Lower leg skin (tissue), 4 donors: ENCODE results near the gene FLYWCH2. TPM values are rescaled to one million over a fixed set of nuclear protein-coding genes. Genes with fewer than 3 reads are reported as not detected.

Experiments used
- DNase-seq, 2 donors: peaks; one replicate each; pipeline ENCODE4 v3.0.0-alpha.2; 2019; ENCODE audit warnings: low spot score in 2 of 2
- H3K4me3 ChIP-seq: fragments of 200-600 bp; sonication (generic); 2 replicates; pipeline ENCODE4 v1.5.1; 2017; ENCODE audit warnings: mild to moderate bottlenecking, low read depth; ENCODE audit not compliant: poor library complexity, severe bottlenecking
- POLR2A ChIP-seq, 2 donors: fragments of 450-650 bp; IDR thresholded peaks; one replicate each; pipeline ENCODE4 v1.6.1; 2016 to 2017; ENCODE audit warnings: antibody characterized with exemption in 2 of 2, mild to moderate bottlenecking in 1 of 2, moderate library complexity in 1 of 2
- WGBS, 2 donors: methylation state at CpG; one replicate each; pipeline ENCODE4 v1.1.5; 2018; 5-methylcytosine and 5-hydroxymethylcytosine counted together
- intact Hi-C: fragments of 100-400 bp; cut with DNase I; formaldehyde crosslinking; loops from one replicate; pipeline ENCODE4 v1.15.0; 2023; ENCODE audit warnings: low total_unique reads
- total RNA-seq, 4 donors: library from RNA; depleted of rRNA; stranded (reverse); fragments of >200 nt; gene quantifications; one replicate each; pipeline ENCODE4 v1.1.0, GENCODE V29; 2016
- TF ChIP-seq, protein P1 (sequence below), 3 donors: fragments of 450-650 bp; IDR thresholded peaks; one replicate each; pipeline ENCODE4 v1.5.1; 2016; ENCODE audit warnings: antibody characterized with exemption in 3 of 3, mild to moderate bottlenecking in 3 of 3, moderate library complexity in 2 of 3

FLYWCH2 gene
- total RNA-seq, 4 donors from 2014 or later, result 36.4 to 44.6 (median 40.3) TPM

DNA sequence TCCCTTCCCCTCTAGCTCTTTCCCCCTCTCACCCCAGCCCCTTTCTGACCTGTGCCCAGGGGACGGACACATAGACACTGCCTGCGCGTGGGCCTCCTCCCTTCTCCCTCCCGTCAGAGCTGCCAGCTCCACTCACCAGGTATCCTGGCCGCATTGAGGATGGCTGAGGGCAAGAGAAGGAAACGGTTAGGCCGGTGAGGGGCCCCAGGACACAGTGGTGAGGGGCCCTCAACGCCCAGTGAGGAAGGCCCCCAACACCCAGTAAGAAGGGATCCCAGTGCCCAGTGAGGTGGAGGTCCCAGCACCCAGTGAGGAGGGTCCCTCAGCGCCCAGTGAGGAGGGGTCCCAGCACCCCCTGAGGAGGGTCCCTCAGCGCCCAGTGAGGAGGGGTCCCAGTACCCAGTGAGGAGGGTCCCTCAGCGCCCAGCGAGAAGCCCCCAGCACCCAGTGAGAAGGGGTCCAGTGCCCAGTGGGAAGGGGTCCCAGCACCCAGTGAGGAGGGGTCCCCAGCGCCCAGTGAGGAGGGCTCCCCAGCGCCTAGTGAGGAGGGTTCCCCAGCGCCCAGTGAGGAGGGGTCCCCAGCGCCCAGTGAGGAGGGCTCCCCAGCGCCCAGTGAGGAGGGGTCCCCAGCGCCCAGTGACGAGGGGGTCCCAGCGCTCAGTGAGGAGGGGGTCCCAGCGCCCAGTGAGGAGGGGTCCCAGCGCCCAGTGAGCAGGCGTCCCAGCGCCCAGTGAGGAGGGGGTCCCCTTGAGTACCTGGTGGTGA lies 26.1 kb upstream of the FLYWCH2 start:
- DNase-seq, result no peak
- TF ChIP-seq, protein P1, sequence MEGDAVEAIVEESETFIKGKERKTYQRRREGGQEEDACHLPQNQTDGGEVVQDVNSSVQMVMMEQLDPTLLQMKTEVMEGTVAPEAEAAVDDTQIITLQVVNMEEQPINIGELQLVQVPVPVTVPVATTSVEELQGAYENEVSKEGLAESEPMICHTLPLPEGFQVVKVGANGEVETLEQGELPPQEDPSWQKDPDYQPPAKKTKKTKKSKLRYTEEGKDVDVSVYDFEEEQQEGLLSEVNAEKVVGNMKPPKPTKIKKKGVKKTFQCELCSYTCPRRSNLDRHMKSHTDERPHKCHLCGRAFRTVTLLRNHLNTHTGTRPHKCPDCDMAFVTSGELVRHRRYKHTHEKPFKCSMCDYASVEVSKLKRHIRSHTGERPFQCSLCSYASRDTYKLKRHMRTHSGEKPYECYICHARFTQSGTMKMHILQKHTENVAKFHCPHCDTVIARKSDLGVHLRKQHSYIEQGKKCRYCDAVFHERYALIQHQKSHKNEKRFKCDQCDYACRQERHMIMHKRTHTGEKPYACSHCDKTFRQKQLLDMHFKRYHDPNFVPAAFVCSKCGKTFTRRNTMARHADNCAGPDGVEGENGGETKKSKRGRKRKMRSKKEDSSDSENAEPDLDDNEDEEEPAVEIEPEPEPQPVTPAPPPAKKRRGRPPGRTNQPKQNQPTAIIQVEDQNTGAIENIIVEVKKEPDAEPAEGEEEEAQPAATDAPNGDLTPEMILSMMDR (IDR thresholded peaks at IDR 0.05), result no peak
- TF ChIP-seq POLR2A (IDR thresholded peaks at IDR 0.05), result no peak
- WGBS, 2 donors, result 81 to 82% methylated on average over 10 to 15 of the region's 24 CpGs
- H3K4me3 ChIP-seq, result no peak overlapping the region
- intact Hi-C loops, result no loop called here

DNA sequence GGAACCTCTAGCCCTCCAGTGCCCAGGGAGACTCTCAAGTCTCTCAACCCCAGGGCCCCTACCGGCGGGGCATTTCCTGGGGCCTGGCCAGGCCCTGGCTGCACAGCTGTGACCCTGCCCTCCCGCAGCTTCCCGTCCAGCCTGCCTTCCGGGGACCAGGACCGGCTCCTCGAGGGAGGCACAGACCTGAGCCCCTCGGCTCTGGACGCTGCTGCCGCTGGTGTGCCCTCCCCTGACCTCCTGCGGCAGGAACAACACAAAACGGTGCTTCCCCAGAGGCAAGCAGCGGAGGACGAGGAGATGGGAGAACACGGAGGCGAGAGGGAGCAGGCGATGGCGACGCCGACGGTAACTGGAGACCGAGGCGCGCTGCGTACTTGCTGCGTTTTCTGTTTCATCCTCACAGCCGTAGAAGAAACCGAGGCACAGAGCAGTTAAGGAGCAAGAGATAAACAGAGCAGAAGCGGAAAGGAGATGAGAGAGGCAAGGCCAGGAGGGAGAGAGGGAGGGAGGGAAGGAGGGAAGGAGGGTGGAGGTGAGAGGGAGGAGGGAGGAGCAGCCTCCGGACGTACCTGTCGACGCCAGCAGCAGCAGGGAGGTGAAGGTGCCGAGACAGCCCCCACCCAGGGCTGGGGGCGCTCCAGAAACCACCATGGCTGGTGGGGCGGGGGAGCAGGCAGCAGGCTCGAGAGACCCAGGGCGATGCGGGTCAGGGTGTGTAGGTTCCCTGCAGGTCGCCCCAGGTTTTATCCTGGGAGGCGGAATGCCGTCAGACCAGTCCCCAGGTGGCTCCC lies 25.4 kb upstream of the FLYWCH2 start, which contains the start of gene PRSS22:
Gene PRSS22 (minus strand): TSS at position 720 of the 794 bp plus-strand sequence. CDS start 66 bp downstream, at position 654.
- TF ChIP-seq, protein P1 (IDR thresholded peaks at IDR 0.05), result no peak
- no peak for TF ChIP-seq POLR2A (IDR thresholded peaks at IDR 0.05)
- H3K4me3 ChIP-seq, result no peak within 1 kb of the TSS
- DNase-seq, result no peak
- 4 to 10% methylated on average over 33 to 38 of the region's 42 CpGs for WGBS, 2 donors
- intact Hi-C loops, result no loop called here

DNA sequence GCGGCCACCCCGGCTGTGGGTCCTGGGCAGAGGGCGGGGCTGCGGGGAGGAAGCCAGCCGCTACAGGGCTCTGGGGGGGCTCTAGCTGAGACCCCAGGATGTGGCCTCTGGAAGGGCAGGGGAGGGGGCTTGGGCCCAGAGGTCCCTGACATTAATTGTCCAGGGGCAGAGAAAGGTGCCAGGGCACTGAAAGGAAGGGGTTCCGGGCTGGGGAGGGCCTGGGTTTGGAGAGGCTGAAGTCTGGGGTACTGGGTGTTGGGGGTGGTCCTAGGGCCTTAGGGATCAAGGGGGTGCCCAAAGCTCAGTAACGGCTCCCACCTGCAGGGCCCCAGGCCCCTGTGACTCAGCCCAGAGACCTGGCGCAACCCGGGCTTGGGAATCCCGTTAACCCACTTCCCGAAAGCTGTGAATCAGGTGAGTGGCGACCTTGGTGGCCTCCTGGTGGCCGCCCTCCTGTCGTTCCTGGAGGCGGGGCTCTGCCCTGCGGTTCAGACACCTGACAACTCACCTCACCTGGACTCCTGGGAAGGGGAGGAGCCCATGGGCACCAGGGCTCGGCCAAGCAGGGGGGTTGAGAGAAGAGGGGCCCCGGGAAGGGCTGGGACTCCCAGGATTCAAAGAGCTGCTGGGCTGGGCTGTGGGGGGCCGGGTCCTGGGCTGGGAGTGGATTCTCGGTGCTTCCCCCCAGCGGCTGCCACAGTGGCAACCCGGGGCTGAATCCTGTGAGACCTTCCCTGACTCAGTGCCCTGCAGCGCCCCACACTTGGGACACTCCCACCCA lies 24.6 kb upstream of the FLYWCH2 start:
- DNase-seq, result no peak
- no peak overlapping the region for H3K4me3 ChIP-seq
- intact Hi-C loops, result no loop called here
- 9 to 10% methylated on average over 21 to 23 of the region's 23 CpGs for WGBS, 2 donors
- TF ChIP-seq POLR2A (IDR thresholded peaks at IDR 0.05), result no peak
- TF ChIP-seq, protein P1 (IDR thresholded peaks at IDR 0.05), result no peak

DNA sequence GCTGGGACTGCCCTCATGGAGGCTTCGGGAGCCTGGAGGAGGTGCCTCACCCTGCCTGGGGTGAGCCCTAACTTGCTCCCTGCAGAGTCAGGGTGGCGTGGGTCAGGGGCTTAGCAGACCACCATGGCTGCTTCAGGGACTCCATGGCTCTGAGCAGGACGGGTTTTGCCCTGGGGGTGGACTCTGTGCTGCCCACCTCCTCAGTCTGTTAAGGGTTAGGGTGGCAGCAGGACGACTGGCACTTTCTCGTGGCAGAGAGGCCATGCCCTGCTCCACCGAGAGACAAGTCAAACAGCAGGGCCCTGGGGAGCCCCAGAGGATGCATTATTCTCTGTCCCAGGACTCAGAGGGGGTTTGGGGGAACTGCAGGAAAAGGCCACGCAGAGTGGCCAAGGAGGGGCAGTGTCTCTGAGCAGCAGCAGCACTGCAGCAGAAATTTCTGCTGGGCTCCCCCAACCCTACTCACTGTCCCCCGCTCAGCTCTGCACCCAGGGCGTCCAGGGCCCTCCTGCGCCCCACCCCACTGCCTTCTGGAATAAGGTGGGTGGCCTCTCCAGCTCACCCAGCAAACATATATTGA lies 23.2 kb upstream of the FLYWCH2 start:
- 75 to 86% methylated on average over 10 of the region's 10 CpGs for WGBS, 2 donors
- no peak for DNase-seq
- TF ChIP-seq POLR2A (IDR thresholded peaks at IDR 0.05), result no peak
- TF ChIP-seq, protein P1 (IDR thresholded peaks at IDR 0.05), result no peak
- intact Hi-C loops, result no loop called here
- no peak overlapping the region for H3K4me3 ChIP-seq

DNA sequence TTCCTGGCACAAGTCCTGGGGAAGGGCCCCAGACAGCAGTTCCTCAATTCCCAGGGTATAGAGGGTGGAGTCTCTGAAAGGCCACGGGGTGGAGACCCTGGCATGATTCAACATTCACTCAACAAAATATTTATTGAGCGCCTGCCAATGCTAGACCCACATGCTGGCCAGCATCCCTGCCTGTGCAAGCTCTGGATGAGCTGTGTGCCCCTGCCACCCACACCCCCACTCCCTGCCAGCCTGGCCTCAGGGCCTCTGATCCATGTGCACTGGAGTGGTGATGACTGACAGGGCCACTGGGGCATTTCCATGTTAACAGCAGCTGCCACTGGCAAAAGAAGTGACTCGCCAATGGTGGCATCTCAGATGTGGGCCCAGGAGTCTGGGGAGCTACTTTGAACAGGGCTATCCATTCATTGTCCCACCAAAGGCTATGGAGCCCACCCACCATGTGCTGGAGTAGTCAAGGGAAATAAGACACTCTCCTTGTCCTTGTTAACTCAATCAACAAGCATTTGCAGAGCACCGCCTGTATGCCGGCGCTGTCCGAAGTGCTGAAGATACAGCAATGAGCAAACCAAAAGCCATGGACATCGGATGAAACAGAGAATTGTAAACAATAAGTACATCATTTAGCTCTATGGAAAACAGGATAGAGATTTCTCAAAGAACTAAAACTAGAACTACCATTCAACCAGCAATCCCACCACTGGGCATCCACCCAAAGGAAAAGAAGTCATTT lies 22.0 kb upstream of the FLYWCH2 start:
- intact Hi-C loops, result no loop called here
- 67 to 77% methylated on average over 7 to 8 of the region's 8 CpGs for WGBS, 2 donors
- TF ChIP-seq POLR2A (IDR thresholded peaks at IDR 0.05), result no peak
- TF ChIP-seq, protein P1 (IDR thresholded peaks at IDR 0.05), result no peak
- DNase-seq, result no peak
- H3K4me3 ChIP-seq, result no peak overlapping the region
